ENCODE data around the gene BANK1.

- no peak for TF ChIP-seq CTCF (IDR thresholded peaks at IDR 0.05)
- TF ChIP-seq POLR2A (IDR thresholded peaks at IDR 0.05), result no peak
- no peak for TF ChIP-seq POLR2AphosphoS5 (IDR thresholded peaks at IDR 0.05)
Measured at GRCh38 chr4:102116121-102116520, 325.6 kb downstream of the BANK1 start.

Measured in upper lobe of left lung (tissue), 4 donors.